ENCODE measurements around the gene LCNL1.

- peak; percentile 80 to 92 (median 86) for TF ChIP-seq CTCF (IDR thresholded peaks at IDR 0.05)
- TF ChIP-seq EP300 (IDR thresholded peaks at IDR 0.05), result no peak
- TF ChIP-seq POLR2AphosphoS5 (IDR thresholded peaks at IDR 0.05), result no peak
These were observed 52.1 kb downstream of the LCNL1 start for GRCh38 chr9:137034709-137035506.

All from sigmoid colon (tissue), 4 donors.